GM21529 (cell line): Measurements from ENCODE around the gene ZNF280C.

Experiments used
- ATAC-seq: cut with Tn5 transposase; IDR thresholded peaks from one replicate; pipeline ENCODE4 v1.9.1; 2021; ENCODE audit not compliant: unreplicated experiment

ZNF280C gene

GRCh38 chrX:130179579-130180215 lies 89.0 kb downstream of the ZNF280C start:
- ATAC-seq: no peak

- ATAC-seq: no peak
These were observed 89.5 kb downstream of the ZNF280C start for GRCh38 chrX:130179170-130179569.

GRCh38 chrX:130176942-130177341 lies 91.8 kb downstream of the ZNF280C start:
- ATAC-seq: no peak

GRCh38 chrX:130176354-130176776 lies 92.3 kb downstream of the ZNF280C start:
- ATAC-seq: peak; percentile 76

GRCh38 chrX:130174937-130175336 lies 93.8 kb downstream of the ZNF280C start:
- no peak for ATAC-seq

GRCh38 chrX:130174045-130174704 lies 94.5 kb downstream of the ZNF280C start:
- no peak for ATAC-seq

- ATAC-seq: peak; percentile 42
These were observed 95.4 kb downstream of the ZNF280C start for GRCh38 chrX:130173190-130173895.

GRCh38 chrX:130172127-130172845 lies 96.4 kb downstream of the ZNF280C start:
- ATAC-seq: no peak

- ATAC-seq: no peak
These were observed 97.1 kb downstream of the ZNF280C start, which contains the start of gene RAB33A for GRCh38 chrX:130171446-130172126. TSS of gene RAB33A (plus strand) at chrX:130171962. CDS start at chrX:130172063, 101 bp downstream.

- peak; percentile 77 for ATAC-seq
These were observed 97.8 kb downstream of the ZNF280C start for GRCh38 chrX:130170752-130171445.

GRCh38 chrX:130167040-130167439 lies 101.7 kb downstream of the ZNF280C start:
- ATAC-seq: no peak

- no peak for ATAC-seq
These were observed 102.3 kb downstream of the ZNF280C start for GRCh38 chrX:130166503-130166777.

- ATAC-seq: peak; percentile 87
These were observed 102.8 kb downstream of the ZNF280C start, which contains the start of gene AIFM1 for GRCh38 chrX:130165703-130166502. TSS of gene AIFM1 (minus strand) at chrX:130165841. CDS start at chrX:130165656, 185 bp downstream.

GRCh38 chrX:130165181-130165702 lies 103.5 kb downstream of the ZNF280C start:
- ATAC-seq: no peak

- no peak for ATAC-seq
These were observed 105.3 kb downstream of the ZNF280C start for GRCh38 chrX:130163398-130163797.

- ATAC-seq: no peak
These were observed 106.5 kb downstream of the ZNF280C start for GRCh38 chrX:130162094-130162735.

- no peak for ATAC-seq
These were observed 108.9 kb downstream of the ZNF280C start for GRCh38 chrX:130159776-130160175.

GRCh38 chrX:130158311-130158710 lies 110.4 kb downstream of the ZNF280C start:
- no peak for ATAC-seq

- ATAC-seq: no peak
These were observed 113.1 kb downstream of the ZNF280C start for GRCh38 chrX:130155564-130155963.
